ENCODE results near the gene TNFRSF1A.

Gene TNFRSF1A

GRCh38 chr12:6284273-6284672 is 57.6 kb downstream of the TNFRSF1A start:
- Histone ChIP-seq H3K27ac (no peak overlapping the region), H3K9me3 (replicated peaks in 1 of 11) (no peaks in the 10 kb centered on the region), H3K27me3 (no peaks in the 10 kb centered on the region), H3K4me2 (no peak overlapping the region), H3K4me3 (no peak overlapping the region), H3K9ac (no peak overlapping the region), H3K36me3 (no peaks in the 10 kb centered on the region), H3K4me1 (peaks cover 21 to 43% (median 32%) of the 10 kb centered on the region in 10 experiments), H4K20me1 (no peaks in the 10 kb centered on the region)
- TF ChIP-seq Cebpa-rat (IDR thresholded peaks at IDR 0.05), result no peak

- no peak for TF ChIP-seq Cebpa-rat (IDR thresholded peaks at IDR 0.05)
- H3K9me3 ChIP-seq (replicated peaks in 1 of 11), result no peaks in the 10 kb centered on the region
- no peaks in the 10 kb centered on the region for H3K36me3 ChIP-seq
- no peak overlapping the region for H3K9ac ChIP-seq
- no peak overlapping the region for H3K4me2 ChIP-seq
- no peak overlapping the region for H3K4me3 ChIP-seq
- H3K4me1 ChIP-seq, result peaks cover 33 to 58% (median 45%) of the 10 kb centered on the region in 10 experiments
- H3K27me3 ChIP-seq, result no peaks in the 10 kb centered on the region
- no peaks in the 10 kb centered on the region for H4K20me1 ChIP-seq
- H3K27ac ChIP-seq, result no peak overlapping the region
Measured at GRCh38 chr12:6282453-6282840, 59.4 kb downstream of the TNFRSF1A start.

- H3K4me1 ChIP-seq, result peaks cover 33 to 56% (median 45%) of the 10 kb centered on the region in 10 experiments
- H3K4me2 ChIP-seq, result peak overlapping the region; percentile 63 to 99 (median 96)
- TF ChIP-seq Cebpa-rat (IDR thresholded peaks at IDR 0.05), result no peak
- H3K36me3 ChIP-seq, result no peaks in the 10 kb centered on the region
- H4K20me1 ChIP-seq, result no peaks in the 10 kb centered on the region
- H3K4me3 ChIP-seq, result no peak overlapping the region; a peak in 1 of 20 replicates
- H3K9ac ChIP-seq, result no peak overlapping the region
- no peak overlapping the region; a peak in 1 of 22 replicates for H3K27ac ChIP-seq
- no peaks in the 10 kb centered on the region for H3K27me3 ChIP-seq
- no peaks in the 10 kb centered on the region for H3K9me3 ChIP-seq (replicated peaks in 1 of 11)
Measured at GRCh38 chr12:6281081-6281809, 60.6 kb downstream of the TNFRSF1A start.

- Histone ChIP-seq H3K4me1 (peaks cover 33 to 50% (median 43%) of the 10 kb centered on the region in 10 experiments), H3K9me3 (replicated peaks in 1 of 11) (no peaks in the 10 kb centered on the region), H3K36me3 (no peaks in the 10 kb centered on the region), H3K4me3 (no peak overlapping the region; a peak in 1 of 20 replicates), H3K9ac (no peak overlapping the region; a peak in 1 of 22 replicates), H3K4me2 (peak overlapping the region; percentile 88 to 99 (median 96)), H3K27me3 (no peaks in the 10 kb centered on the region), H4K20me1 (no peaks in the 10 kb centered on the region), H3K27ac (no peak overlapping the region; a peak in 1 of 22 replicates)
- no peak for TF ChIP-seq Cebpa-rat (IDR thresholded peaks at IDR 0.05)
Measured at GRCh38 chr12:6280672-6281071, 61.2 kb downstream of the TNFRSF1A start.

- H3K4me2 ChIP-seq, result peak overlapping the region; percentile 88 to 99 (median 96)
- H3K27me3 ChIP-seq, result no peaks in the 10 kb centered on the region
- no peak overlapping the region for H3K4me3 ChIP-seq
- TF ChIP-seq Cebpa-rat (IDR thresholded peaks at IDR 0.05), result no peak
- no peaks in the 10 kb centered on the region for H3K9me3 ChIP-seq (replicated peaks in 1 of 11)
- H3K27ac ChIP-seq, result no peak overlapping the region; a peak in 1 of 22 replicates
- H4K20me1 ChIP-seq, result no peaks in the 10 kb centered on the region
- H3K9ac ChIP-seq, result peak overlapping the region in 1 of 11 experiments; percentile 19; a peak in 1 of 22 replicates
- peaks cover 33 to 46% (median 43%) of the 10 kb centered on the region in 10 experiments for H3K4me1 ChIP-seq
- no peaks in the 10 kb centered on the region for H3K36me3 ChIP-seq
Measured at GRCh38 chr12:6280053-6280469, 61.8 kb downstream of the TNFRSF1A start.

- Histone ChIP-seq H3K4me2 (peak overlapping the region; percentile 88 to 99 (median 96)), H3K9me3 (replicated peaks in 1 of 11) (no peaks in the 10 kb centered on the region), H3K36me3 (no peaks in the 10 kb centered on the region), H3K4me3 (no peak overlapping the region), H3K27ac (no peak overlapping the region), H4K20me1 (no peaks in the 10 kb centered on the region), H3K27me3 (no peaks in the 10 kb centered on the region), H3K4me1 (peaks cover 33 to 48% (median 45%) of the 10 kb centered on the region in 10 experiments), H3K9ac (peak overlapping the region in 1 of 11 experiments; percentile 19; a peak in 2 of 22 replicates)
- TF ChIP-seq Cebpa-rat (IDR thresholded peaks at IDR 0.05), result no peak
Measured at GRCh38 chr12:6279631-6280030, 62.2 kb downstream of the TNFRSF1A start.

- peak overlapping the region; percentile 88 to 99 (median 96) for H3K4me2 ChIP-seq
- no peaks in the 10 kb centered on the region for H3K9me3 ChIP-seq (replicated peaks in 1 of 11)
- peak overlapping the region in 2 of 11 experiments; percentile 88 to 90; a peak in 2 of 22 replicates for H3K27ac ChIP-seq
- peak overlapping the region in 6 of 11 experiments; percentile 19 to 90 (median 87); a peak in 5 of 22 replicates for H3K9ac ChIP-seq
- peak overlapping the region in 8 of 10 experiments; percentile 53 to 74 (median 66); a peak in 14 of 20 replicates for H3K4me3 ChIP-seq
- H3K27me3 ChIP-seq, result no peaks in the 10 kb centered on the region
- TF ChIP-seq Cebpa-rat (IDR thresholded peaks at IDR 0.05), result no peak
- H3K4me1 ChIP-seq, result peaks cover 36 to 52% (median 49%) of the 10 kb centered on the region in 10 experiments
- no peaks in the 10 kb centered on the region for H3K36me3 ChIP-seq
- no peaks in the 10 kb centered on the region for H4K20me1 ChIP-seq
Measured at GRCh38 chr12:6279256-6279628, 62.6 kb downstream of the TNFRSF1A start.

Data from BLaER1 treated with 17β-estradiol and CSF1 and Interleukin-3, amounts not matched to agents 10 nM and 100 nM (cell line).